Endothelial cell (in vitro differentiated cells): ENCODE data around the gene LTB. TPM values are rescaled to one million over a fixed set of nuclear protein-coding genes. Genes with fewer than 3 reads are reported as not detected.

Experiments
- DNase-seq: peaks from one replicate; pipeline ENCODE4 v3.0.0; 2021; ENCODE audit warnings: low spot score
- H3K27ac Mint-ChIP-seq: one replicate; pipeline ENCODE4 v1.8.0; 2021; ENCODE audit warnings: mixed read lengths, inconsistent platforms; ENCODE audit not compliant: unreplicated experiment
- H3K27me3 Mint-ChIP-seq: one replicate; pipeline ENCODE4 v1.8.0; 2021; ENCODE audit warnings: mild to moderate bottlenecking, moderate library complexity, mixed read lengths, inconsistent platforms; ENCODE audit not compliant: unreplicated experiment
- H3K36me3 Mint-ChIP-seq: one replicate; pipeline ENCODE4 v1.8.0; 2021; ENCODE audit warnings: mild to moderate bottlenecking, low read depth, mixed read lengths, inconsistent platforms; ENCODE audit not compliant: unreplicated experiment
- H3K4me1 Mint-ChIP-seq: one replicate; pipeline ENCODE4 v1.8.0; 2021; ENCODE audit warnings: mild to moderate bottlenecking, mixed read lengths, inconsistent platforms; ENCODE audit not compliant: unreplicated experiment
- H3K4me3 Mint-ChIP-seq: one replicate; pipeline ENCODE4 v1.8.0; 2021; ENCODE audit warnings: mild to moderate bottlenecking, mixed read lengths, inconsistent platforms; ENCODE audit not compliant: unreplicated experiment
- H3K9me3 Mint-ChIP-seq: one replicate; pipeline ENCODE4 v1.8.0; 2021; ENCODE audit warnings: mixed read lengths, inconsistent platforms; ENCODE audit not compliant: unreplicated experiment
- long read RNA-seq: library from polyadenylated mRNA; unstranded; transcript quantifications from one replicate; pipeline ENCODE4 v2.0.0, GENCODE V29; 2020; ENCODE audit not compliant: unreplicated experiment
- total RNA-seq: library from RNA; stranded (reverse); fragmentation: NEBNext Ultra II Directional; extraction: Animal tissue kit (Norgen Biotek cat#: 25700); gene quantifications from one replicate; pipeline ENCODE4 v1.2.1, GENCODE V29; 2021; ENCODE audit not compliant: unreplicated experiment
- TF ChIP-seq, protein P1 (sequence below): fragments of 200-600 bp; sonication (generic); IDR thresholded peaks from one replicate; pipeline ENCODE4 v1.5.0; 2021; ENCODE audit warnings: antibody characterized with exemption; ENCODE audit not compliant: unreplicated experiment

The LTB gene
- total RNA-seq: not detected
- long read RNA-seq: 0 reads

DNA sequence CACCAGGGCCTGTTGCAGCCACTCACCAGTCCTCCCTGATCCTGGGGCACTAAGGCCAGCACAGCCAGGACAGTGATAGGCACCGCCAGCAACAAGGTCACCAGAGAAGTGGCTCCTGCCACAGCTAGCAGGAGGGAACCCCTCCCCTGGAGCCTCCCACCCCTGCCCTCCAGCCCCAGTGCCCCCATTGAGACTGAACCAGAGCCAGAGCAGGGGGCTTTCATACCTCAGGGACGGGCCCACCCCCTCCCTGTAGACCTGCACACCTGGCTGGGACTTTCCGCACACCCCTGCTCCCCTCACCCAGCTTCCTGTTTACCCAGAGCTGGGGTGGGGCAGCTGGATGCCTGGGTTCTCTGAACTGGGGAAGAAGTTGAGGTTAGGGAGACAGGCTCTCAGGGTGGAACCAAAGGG is at the start of gene LTB:
Gene LTB, minus strand, starts transcription at position 195 of the 414 bp plus-strand sequence. Its CDS starts 7 bp downstream, at position 188.
- TF ChIP-seq, protein P1, sequence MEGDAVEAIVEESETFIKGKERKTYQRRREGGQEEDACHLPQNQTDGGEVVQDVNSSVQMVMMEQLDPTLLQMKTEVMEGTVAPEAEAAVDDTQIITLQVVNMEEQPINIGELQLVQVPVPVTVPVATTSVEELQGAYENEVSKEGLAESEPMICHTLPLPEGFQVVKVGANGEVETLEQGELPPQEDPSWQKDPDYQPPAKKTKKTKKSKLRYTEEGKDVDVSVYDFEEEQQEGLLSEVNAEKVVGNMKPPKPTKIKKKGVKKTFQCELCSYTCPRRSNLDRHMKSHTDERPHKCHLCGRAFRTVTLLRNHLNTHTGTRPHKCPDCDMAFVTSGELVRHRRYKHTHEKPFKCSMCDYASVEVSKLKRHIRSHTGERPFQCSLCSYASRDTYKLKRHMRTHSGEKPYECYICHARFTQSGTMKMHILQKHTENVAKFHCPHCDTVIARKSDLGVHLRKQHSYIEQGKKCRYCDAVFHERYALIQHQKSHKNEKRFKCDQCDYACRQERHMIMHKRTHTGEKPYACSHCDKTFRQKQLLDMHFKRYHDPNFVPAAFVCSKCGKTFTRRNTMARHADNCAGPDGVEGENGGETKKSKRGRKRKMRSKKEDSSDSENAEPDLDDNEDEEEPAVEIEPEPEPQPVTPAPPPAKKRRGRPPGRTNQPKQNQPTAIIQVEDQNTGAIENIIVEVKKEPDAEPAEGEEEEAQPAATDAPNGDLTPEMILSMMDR: no peak
- Mint-ChIP-seq H3K27me3 (peaks cover 7% of the 10 kb centered on the region), H3K9me3 (no peaks in the 10 kb centered on the region), H3K27ac (no peak within 1 kb of the TSS), H3K4me1 (peaks cover 18% of the 10 kb centered on the region), H3K4me3 (peak within 1 kb of the TSS; percentile 96), H3K36me3 (no peaks in the 10 kb centered on the region)
- DNase-seq: no peak

GRCh38 chr6:31631681-31632278 is 49.6 kb upstream of the LTB start:
- H3K36me3 Mint-ChIP-seq: peaks cover 40% of the 10 kb centered on the region
- H3K27me3 Mint-ChIP-seq: peaks cover 8% of the 10 kb centered on the region
- DNase-seq: no peak
- H3K27ac Mint-ChIP-seq: no peak overlapping the region
- H3K4me3 Mint-ChIP-seq: no peak overlapping the region
- no peaks in the 10 kb centered on the region for H3K4me1 Mint-ChIP-seq
- no peaks in the 10 kb centered on the region for H3K9me3 Mint-ChIP-seq
- TF ChIP-seq, protein P1: no peak

DNA sequence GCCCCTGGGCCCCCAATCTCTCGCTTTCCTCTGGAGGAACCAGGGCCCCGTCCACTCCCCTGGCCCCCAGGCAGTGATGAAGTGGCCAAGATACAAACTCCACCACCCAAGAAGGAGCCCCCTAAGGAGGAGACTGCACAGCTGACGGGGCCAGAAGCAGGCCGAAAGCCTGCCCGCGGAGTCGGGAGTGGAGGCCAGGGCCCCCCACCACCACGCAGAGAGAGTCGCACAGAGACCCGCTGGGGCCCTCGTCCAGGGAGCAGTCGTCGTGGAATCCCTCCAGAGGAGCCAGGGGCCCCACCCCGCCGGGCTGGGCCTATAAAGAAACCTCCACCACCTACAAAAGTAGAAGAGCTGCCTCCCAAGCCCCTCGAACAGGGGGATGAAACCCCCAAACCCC is 49.0 kb upstream of the LTB start:
- Mint-ChIP-seq H3K36me3 (peaks cover 42% of the 10 kb centered on the region), H3K4me3 (no peak overlapping the region), H3K27ac (no peak overlapping the region), H3K27me3 (peaks cover 6% of the 10 kb centered on the region), H3K4me1 (no peaks in the 10 kb centered on the region), H3K9me3 (no peaks in the 10 kb centered on the region)
- TF ChIP-seq, protein P1: no peak
- DNase-seq: no peak

- H3K36me3 Mint-ChIP-seq: peaks cover 42% of the 10 kb centered on the region
- peak overlapping the region; percentile 72 for H3K4me3 Mint-ChIP-seq
- DNase-seq: no peak
- H3K27ac Mint-ChIP-seq: peak overlapping the region; percentile 61
- H3K27me3 Mint-ChIP-seq: peaks cover 4% of the 10 kb centered on the region
- TF ChIP-seq, protein P1: no peak
- H3K4me1 Mint-ChIP-seq: no peaks in the 10 kb centered on the region
- no peaks in the 10 kb centered on the region for H3K9me3 Mint-ChIP-seq
Observed at GRCh38 chr6:31630177-31630934, 48.1 kb upstream of the LTB start.

DNA sequence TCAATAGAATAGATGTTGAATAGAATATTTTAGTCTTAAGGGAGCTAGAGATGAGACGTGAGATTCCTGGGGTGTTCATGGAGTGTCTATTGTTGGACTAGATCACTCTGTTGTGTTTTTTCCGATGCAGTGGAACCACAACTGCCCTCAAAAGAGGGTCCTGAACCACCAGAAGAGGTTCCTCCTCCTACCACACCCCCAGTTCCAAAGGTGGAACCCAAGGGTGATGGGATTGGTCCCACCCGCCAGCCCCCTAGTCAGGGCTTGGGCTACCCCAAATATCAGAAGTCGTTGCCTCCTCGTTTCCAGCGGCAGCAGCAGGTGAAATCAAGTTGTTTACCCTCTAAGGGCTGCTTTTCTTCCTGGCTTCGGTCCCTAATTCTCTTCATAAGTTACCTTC is 46.8 kb upstream of the LTB start:
- TF ChIP-seq, protein P1: no peak
- H3K36me3 Mint-ChIP-seq: peaks cover 43% of the 10 kb centered on the region
- H3K4me1 Mint-ChIP-seq: no peaks in the 10 kb centered on the region
- DNase-seq: no peak
- no peak overlapping the region for H3K27ac Mint-ChIP-seq
- H3K9me3 Mint-ChIP-seq: no peaks in the 10 kb centered on the region
- no peak overlapping the region for H3K4me3 Mint-ChIP-seq
- H3K27me3 Mint-ChIP-seq: peaks cover 4% of the 10 kb centered on the region
